Measurements from ENCODE around the gene PDP2.
"Not testable (repeated sequence)": the region's sequence is repeated elsewhere in the genome, so short reads cannot be mapped to it uniquely, and the experiment has no call there.

Gene PDP2

DNA sequence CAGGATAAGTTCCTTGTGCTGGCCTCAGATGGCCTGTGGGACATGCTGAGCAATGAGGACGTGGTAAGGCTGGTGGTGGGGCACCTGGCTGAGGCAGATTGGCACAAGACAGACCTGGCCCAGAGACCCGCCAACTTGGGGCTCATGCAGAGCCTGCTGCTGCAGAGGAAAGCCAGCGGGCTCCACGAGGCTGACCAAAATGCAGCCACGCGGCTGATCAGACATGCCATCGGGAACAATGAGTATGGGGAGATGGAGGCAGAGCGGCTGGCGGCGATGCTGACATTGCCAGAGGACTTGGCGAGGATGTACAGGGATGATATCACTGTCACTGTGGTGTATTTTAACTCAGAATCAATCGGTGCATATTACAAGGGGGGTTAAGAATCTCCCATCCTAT, 5.2 kb downstream of the PDP2 start:
- DNase-seq (ENCODE audit: low read depth in 3 of 3, low spot score in 1 of 3) = no peak

GRCh38 chr16:66886321-66886720, 6.0 kb downstream of the PDP2 start:
- DNase-seq (ENCODE audit: low read depth in 3 of 3, low spot score in 1 of 3) = no peak

DNA sequence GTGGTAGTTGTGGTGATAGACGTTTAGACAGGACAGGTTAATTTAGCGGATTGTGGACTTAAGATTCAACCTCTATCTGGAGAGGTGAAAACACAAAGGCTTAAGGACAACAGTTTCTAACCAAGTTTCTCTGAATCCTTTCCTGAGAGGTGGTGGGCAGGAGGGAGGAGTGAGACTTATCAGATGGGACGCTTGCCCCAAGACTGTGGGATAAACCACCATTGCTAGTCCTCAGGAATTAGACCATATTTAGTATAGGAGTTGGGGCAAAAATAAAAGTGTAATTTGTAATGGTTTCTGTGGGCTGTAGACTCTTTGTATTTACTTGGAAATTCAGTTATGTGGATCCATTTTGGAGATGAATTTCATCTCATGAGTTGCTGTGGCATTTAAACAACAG, 6.6 kb downstream of the PDP2 start:
- no peak for DNase-seq (ENCODE audit: low read depth in 3 of 3, low spot score in 1 of 3)

GRCh38 chr16:66888647-66889615, 8.6 kb downstream of the PDP2 start:
- no peak for DNase-seq (ENCODE audit: low read depth in 3 of 3, low spot score in 1 of 3)

DNA sequence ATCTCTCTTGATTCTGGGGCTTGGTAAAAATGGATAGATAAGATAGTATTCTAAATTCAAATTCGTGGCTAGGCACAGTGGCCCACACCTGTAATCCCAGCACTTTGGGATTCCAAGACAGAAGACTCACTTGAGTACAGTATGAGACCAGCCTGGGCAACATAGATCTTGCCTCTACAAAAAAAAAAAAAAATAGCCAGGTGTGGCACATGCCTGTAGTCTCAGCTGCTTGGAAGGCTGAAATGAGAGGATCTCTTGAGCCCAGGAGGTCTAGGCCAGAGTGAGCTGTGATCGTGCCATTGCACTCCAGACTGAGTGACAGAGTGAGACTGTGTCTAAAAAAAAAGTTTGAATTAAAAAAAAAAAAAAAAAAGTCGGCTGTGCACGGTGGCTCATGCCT, 9.3 kb downstream of the PDP2 start:
- no peak for DNase-seq (ENCODE audit: low read depth in 3 of 3, low spot score in 1 of 3)

GRCh38 chr16:66890799-66891198, 10.5 kb downstream of the PDP2 start:
- DNase-seq (ENCODE audit: low read depth in 3 of 3, low spot score in 1 of 3) = no peak

DNA sequence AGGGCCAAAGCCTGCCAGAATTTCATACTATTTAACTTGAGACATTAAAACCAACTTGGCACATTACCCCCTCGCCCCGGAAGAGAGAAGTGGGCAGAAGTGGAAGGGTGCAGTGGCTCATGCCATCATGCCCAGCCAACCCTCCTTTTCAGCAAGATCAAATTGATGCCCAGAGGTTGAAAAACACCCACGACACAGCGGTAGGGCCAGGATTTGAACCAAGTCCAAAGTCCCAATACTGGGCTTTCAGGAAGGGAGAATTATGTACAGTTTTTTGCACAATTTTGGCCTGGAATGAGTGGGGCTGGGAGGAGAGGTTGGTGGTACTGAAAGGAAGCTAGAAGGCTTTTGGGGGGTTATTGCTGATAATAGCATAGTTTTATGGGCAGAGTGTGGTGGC, 11.0 kb downstream of the PDP2 start:
- DNase-seq (ENCODE audit: low read depth in 3 of 3, low spot score in 1 of 3) = no peak

- DNase-seq (ENCODE audit: low read depth in 3 of 3, low spot score in 1 of 3) = no peak
Observed at GRCh38 chr16:66891797-66892196, 11.5 kb downstream of the PDP2 start.

GRCh38 chr16:66894055-66894454, 13.7 kb downstream of the PDP2 start:
- no peak for DNase-seq (ENCODE audit: low read depth in 3 of 3, low spot score in 1 of 3)

GRCh38 chr16:66894948-66895688, 14.8 kb downstream of the PDP2 start:
- DNase-seq (ENCODE audit: low read depth in 3 of 3, low spot score in 1 of 3) = peak in 2 of 3 donors; percentile 21 to 22

DNA sequence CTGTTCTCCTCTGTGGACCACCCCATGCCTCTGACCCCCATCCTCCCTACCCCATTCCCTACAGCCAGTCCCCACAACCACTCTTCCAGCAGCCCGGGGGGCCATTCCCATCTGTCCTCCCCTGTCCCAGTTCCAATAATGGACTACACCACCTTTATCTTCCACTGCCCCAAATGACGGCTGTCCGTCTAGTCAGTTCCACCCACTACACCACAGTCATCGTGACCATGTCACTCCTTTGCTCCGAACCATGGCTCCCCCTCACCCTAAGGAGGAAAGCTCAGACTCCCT, 15.3 kb downstream of the PDP2 start:
- DNase-seq (ENCODE audit: low read depth in 3 of 3, low spot score in 1 of 3) = no peak

DNA sequence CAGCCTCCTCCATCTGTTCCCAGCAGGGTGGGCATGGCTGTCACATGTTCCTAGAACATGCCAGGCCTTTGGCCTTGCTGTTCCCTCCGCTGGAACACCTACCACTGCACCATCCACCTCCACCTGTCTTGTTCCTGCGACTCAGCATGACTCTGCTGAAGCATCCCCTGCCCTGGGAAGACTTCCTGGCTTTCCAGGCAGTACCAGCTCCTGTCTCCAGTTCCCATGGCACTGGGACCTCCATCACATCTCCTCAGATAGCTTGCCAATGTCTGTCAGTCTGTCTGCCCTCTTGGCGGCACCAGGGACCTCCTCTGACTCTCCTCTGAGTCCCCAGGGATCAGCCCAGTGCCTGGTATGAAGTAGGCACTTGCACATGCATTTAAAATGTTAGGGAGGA, 15.7 kb downstream of the PDP2 start:
- no peak for DNase-seq (ENCODE audit: low read depth in 3 of 3, low spot score in 1 of 3)

DNA sequence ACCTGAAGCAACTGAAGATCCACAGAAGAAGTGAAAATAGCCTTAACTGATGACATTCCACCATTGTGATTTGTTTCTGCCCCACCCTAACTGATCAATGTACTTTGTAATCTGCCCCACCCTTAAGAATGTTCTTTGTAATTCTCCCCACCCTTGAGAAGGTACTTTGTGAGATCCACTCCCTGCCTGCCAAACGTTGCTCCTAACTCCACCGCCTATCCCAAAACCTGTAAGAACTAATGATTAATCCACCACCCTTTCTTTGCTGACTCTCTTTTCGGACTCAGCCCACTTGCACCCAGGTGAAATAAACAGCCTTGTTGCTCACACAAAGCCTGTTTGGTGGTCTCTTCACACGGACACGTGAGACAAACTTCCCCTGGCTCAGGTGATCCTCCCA, 16.4 kb downstream of the PDP2 start:
- not testable (repeated sequence) for DNase-seq (ENCODE audit: low read depth in 3 of 3, low spot score in 1 of 3)

DNA sequence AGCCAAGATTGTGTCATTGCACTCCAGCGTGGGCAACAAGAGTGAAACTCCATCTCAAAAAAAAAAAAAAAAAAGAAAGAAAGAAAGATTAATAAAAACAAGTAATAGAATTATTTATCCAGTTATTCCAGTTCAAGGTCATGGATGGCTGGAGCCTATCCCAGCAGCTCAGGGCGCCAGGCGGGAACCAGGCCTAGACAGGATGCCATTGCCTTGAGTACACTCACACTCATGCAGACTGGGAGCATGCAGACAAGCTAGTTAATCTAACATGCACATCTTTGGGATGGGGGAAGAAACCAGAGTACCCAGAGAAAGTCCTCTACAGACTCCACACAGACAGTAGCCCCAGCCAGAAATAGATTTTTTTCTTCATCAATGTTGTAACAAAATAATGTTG, 17.9 kb downstream of the PDP2 start:
- DNase-seq (ENCODE audit: low read depth in 3 of 3, low spot score in 1 of 3) = no peak

DNA sequence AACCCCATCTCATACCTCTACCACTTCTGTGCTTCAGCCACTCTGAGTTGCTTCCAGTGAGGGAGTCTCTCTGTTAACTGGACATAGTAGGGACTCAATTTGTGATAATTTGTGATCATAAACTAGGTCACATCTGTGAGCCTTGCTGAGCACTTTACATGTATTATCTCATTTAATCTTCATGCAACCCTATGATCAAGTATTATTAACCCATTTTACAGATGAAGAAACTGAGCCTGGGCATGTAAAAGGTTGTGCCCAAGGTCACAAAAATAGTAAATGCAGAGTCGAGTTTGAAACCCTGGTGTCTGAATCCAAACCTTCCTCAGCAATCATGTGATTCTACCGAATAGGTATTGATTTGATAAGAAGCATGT, 18.6 kb downstream of the PDP2 start:
- no peak for DNase-seq (ENCODE audit: low read depth in 3 of 3, low spot score in 1 of 3)

- DNase-seq (ENCODE audit: low read depth in 3 of 3, low spot score in 1 of 3) = no peak
Observed at GRCh38 chr16:66899310-66899944, 19.1 kb downstream of the PDP2 start.

GRCh38 chr16:66899945-66900710, 19.8 kb downstream of the PDP2 start:
- DNase-seq (ENCODE audit: low read depth in 3 of 3, low spot score in 1 of 3) = no peak

GRCh38 chr16:66900721-66901441, 20.6 kb downstream of the PDP2 start:
- DNase-seq (ENCODE audit: low read depth in 3 of 3, low spot score in 1 of 3) = no peak

DNA sequence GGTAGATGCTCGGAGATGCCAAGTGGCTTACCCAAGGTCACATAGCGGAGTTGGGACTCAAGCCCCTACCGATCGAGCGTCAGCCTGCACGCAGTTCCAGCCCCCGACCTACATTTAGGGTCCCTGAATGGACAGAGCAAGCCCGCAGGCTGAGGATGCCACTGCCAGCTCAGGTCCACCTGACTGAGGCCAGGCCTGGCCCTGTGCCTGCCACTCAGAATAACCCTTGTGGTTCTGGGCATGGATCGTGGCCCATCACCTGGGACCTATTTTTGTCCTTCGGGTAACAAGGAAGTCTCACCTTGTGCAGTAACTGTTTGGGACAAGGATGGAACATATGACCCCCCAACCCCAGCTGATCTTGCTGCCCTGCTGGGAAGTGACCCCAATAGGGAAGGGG, 21.3 kb downstream of the PDP2 start:
- DNase-seq (ENCODE audit: low read depth in 3 of 3, low spot score in 1 of 3) = no peak

GRCh38 chr16:66902648-66903543, 22.6 kb downstream of the PDP2 start:
- DNase-seq (ENCODE audit: low read depth in 3 of 3, low spot score in 1 of 3) = no peak
